Right lobe of liver (tissue), 6 donors: ENCODE results near the gene FAM3A. TPM values are rescaled to one million over a fixed set of nuclear protein-coding genes. Genes with fewer than 3 reads are reported as not detected.

Experiments used
- ATAC-seq, 4 donors: fragments of 200-7000 bp; cut with Tn5 transposase; one replicate each; pipeline ENCODE4 v1.9.1; 2020; ENCODE audit warnings: mild to moderate bottlenecking in 4 of 4, moderate library complexity in 4 of 4
- DNase-seq, 3 donors: peaks; one replicate each; pipeline ENCODE4 v3.0.0-alpha.2; 2020
- H3K27ac ChIP-seq, 3 donors: fragments of 200-600 bp; one replicate each; pipeline ENCODE4 v1.8.0; 2022
- H3K27me3 ChIP-seq, 2 donors: fragments of 200-600 bp; one replicate each; pipeline ENCODE4 v1.8.0; 2022
- H3K36me3 ChIP-seq, 4 donors: fragments of 200-600 bp; sonication (generic) in 1 of 4; one replicate each; pipeline versions ENCODE4 v1.5.1 to v1.8.0; 2017 to 2022; ENCODE audit warnings: control low read depth in 1 of 4
- H3K4me1 ChIP-seq, 4 donors: fragments of 200-600 bp; sonication (generic) in 1 of 4; one replicate each; pipeline versions ENCODE4 v1.5.1 to v1.8.0; 2017 to 2022; ENCODE audit warnings: control low read depth in 1 of 4
- H3K4me3 ChIP-seq, 3 donors: fragments of 200-600 bp; one replicate each; pipeline ENCODE4 v1.8.0; 2022
- H3K9me3 ChIP-seq, 4 donors: fragments of 200-600 bp; sonication (generic) in 1 of 4; one replicate each; pipeline versions ENCODE4 v1.5.1 to v1.8.0; 2017 to 2022; ENCODE audit warnings: control low read depth in 1 of 4
- CTCF ChIP-seq, 4 donors: fragments of 200-600 bp in 3 of 4; fragments of 450-650 bp in 1 of 4; IDR thresholded peaks; one replicate each; pipeline versions ENCODE4 v1.5.1 to v1.8.0; 2016 to 2022; ENCODE audit warnings: antibody characterized with exemption in 4 of 4, mild to moderate bottlenecking in 2 of 4
- POLR2A ChIP-seq: fragments of 450-650 bp; IDR thresholded peaks from one replicate; pipeline ENCODE4 v1.6.1; 2017; ENCODE audit warnings: antibody characterized with exemption, mild to moderate bottlenecking
- WGBS: methylation state at CpG from one replicate; pipeline ENCODE4 v1.1.6; 2018; ENCODE audit warnings: low coverage, low lambda C conversion rate; ENCODE audit not compliant: insufficient coverage; ENCODE audit errors: missing lambda C conversion rate; 5-methylcytosine and 5-hydroxymethylcytosine counted together
- intact Hi-C, 2 donors: fragments of 100-400 bp; cut with DNase I; formaldehyde crosslinking; loops; one replicate each; pipeline versions ENCODE4 v1.11.2 to v1.14.1; 2022
- total RNA-seq, 6 experiments: library from RNA; depleted of rRNA in 2 of 6; stranded (reverse); fragments of >200 nt in 2 of 6; fragmentation: NEBNext Ultra II Directional in 3 of 6; extraction: Animal tissue kit (Norgen Biotek cat#: 25700) in 3 of 6; gene quantifications; one replicate each; pipeline versions ENCODE4 v1.1.0 to v1.2.4, GENCODE V29; 2016 to 2023
- donor health status: DM: no; HTN: yes; CAD: no.
- donor health status: DM: no; HTN: no; CAD: no.
- donor health status: DM: no; HTN: no; CAD: no.
- donor health status: DM: no; HTN: yes; CAD: no.
- donor health status: DM: no; HTN: yes; CAD: no.

Gene FAM3A
- total RNA-seq, 6 experiments from 2014 or later, result 23.5 to 44.2 (median 34.9) TPM

- no peak for TF ChIP-seq POLR2A
- Histone ChIP-seq H3K27me3 (peaks cover 0 to 4% of the 10 kb centered on the region in 2 donors), H3K9me3 (no peaks in the 10 kb centered on the region), H3K36me3 (no peaks in the 10 kb centered on the region), H3K4me3 (no peak overlapping the region), H3K4me1 (no peaks in the 10 kb centered on the region), H3K27ac (no peak overlapping the region)
- ATAC-seq, result no peak
- no peak for DNase-seq
- 59% methylated on average over 4 of the region's 6 CpGs for WGBS
- intact Hi-C loops, result no loop called here
These were observed 20.5 kb downstream of the FAM3A start for GRCh38 chrX:154495472-154495922.

- 43% methylated on average over 1 of the region's 3 CpGs for WGBS
- ATAC-seq, result no peak
- Histone ChIP-seq H3K27me3 (peaks cover 0 to 4% of the 10 kb centered on the region in 2 donors), H3K9me3 (no peaks in the 10 kb centered on the region), H3K4me3 (no peak overlapping the region), H3K27ac (no peak overlapping the region), H3K36me3 (no peaks in the 10 kb centered on the region), H3K4me1 (no peaks in the 10 kb centered on the region)
- TF ChIP-seq POLR2A (no peak), CTCF (IDR thresholded peaks at IDR 0.05) (no peak)
- intact Hi-C loops, result no loop called here
- DNase-seq, result no peak
These were observed 21.3 kb downstream of the FAM3A start for GRCh38 chrX:154494715-154495114.

GRCh38 chrX:154490414-154491083 is 25.5 kb downstream of the FAM3A start, which contains the start of gene SLC10A3:
SLC10A3 (minus strand) TSS chrX:154490629; CDS start chrX:154488940, 1,689 bp downstream.
- ATAC-seq (peak; percentile 86 to 92 (median 90)), DNase-seq (peak; percentile 93 to 97 (median 95))
- TF ChIP-seq POLR2A (peak; percentile 88), CTCF (IDR thresholded peaks at IDR 0.05) (peak in 1 of 4 donors; percentile 20)
- WGBS, result 5% methylated on average over 4 of the region's 71 CpGs
- no peaks in the 10 kb centered on the region for H3K36me3 ChIP-seq
- H3K4me3 ChIP-seq, result peak within 1 kb of the TSS; percentile 52 to 67 (median 55)
- H3K27ac ChIP-seq, result peak within 1 kb of the TSS; percentile 74 to 84 (median 75)
- H3K4me1 ChIP-seq, result no peaks in the 10 kb centered on the region
- intact Hi-C loops, result no loop called here
- no peaks in the 10 kb centered on the region for H3K27me3 ChIP-seq
- no peaks in the 10 kb centered on the region for H3K9me3 ChIP-seq

DNA sequence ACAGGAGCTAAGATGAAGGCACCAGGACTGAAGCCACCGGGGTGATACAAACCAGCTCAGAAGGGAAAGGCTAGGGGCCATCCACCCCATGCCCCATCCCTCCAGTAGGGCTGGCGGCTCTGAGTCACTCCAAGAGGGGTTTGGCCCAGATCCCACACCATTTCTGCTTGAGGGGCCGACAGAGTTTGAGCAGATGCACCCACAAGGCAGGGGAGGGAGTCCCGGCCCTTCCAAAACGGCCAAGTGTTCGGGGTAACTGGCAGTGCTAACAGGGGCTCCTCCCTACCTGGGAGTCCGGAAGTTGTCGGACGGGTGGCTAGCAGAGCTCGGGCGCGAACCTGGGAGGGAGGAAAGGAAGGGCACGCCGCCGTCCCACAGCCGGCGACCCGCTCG is 26.0 kb downstream of the FAM3A start:
- no peak for DNase-seq
- Histone ChIP-seq H3K9me3 (no peaks in the 10 kb centered on the region), H3K27me3 (no peaks in the 10 kb centered on the region), H3K4me3 (peak overlapping the region; percentile 52 to 67 (median 55)), H3K4me1 (no peaks in the 10 kb centered on the region), H3K36me3 (no peaks in the 10 kb centered on the region), H3K27ac (peak overlapping the region; percentile 50 to 84 (median 75))
- TF ChIP-seq CTCF (IDR thresholded peaks at IDR 0.05) (no peak), POLR2A (no peak)
- intact Hi-C loops, result no loop called here
- 0% methylated on average over 1 of the region's 19 CpGs for WGBS
- ATAC-seq, result peak in 1 of 4 donors; percentile 2

- H3K27ac ChIP-seq, result no peak overlapping the region
- no peak overlapping the region for H3K4me3 ChIP-seq
These were observed 26.9 kb downstream of the FAM3A start for GRCh38 chrX:154489182-154489581.

More at GRCh38 chrX:154489182-154489581, 26.9 kb downstream of the FAM3A start:
- DNase-seq, result no peak
- H3K4me1 ChIP-seq, result no peaks in the 10 kb centered on the region
- WGBS, result no CpG with 5 or more reads among the region's 4 CpGs
- no peak for ATAC-seq
- TF ChIP-seq CTCF (IDR thresholded peaks at IDR 0.05) (no peak), POLR2A (no peak)
- H3K27me3 ChIP-seq, result no peaks in the 10 kb centered on the region
- intact Hi-C loops, result no loop called here
- no peaks in the 10 kb centered on the region for H3K36me3 ChIP-seq
- H3K9me3 ChIP-seq, result no peaks in the 10 kb centered on the region
